Measurements from ENCODE around the gene SLC43A1. TPM values are rescaled to one million over a fixed set of nuclear protein-coding genes. Genes with fewer than 3 reads are reported as not detected.

The SLC43A1 gene
- total RNA-seq, 1 experiment from 2014 or later: 11.8 TPM

GRCh38 chr11:57539342-57539741, 23.8 kb upstream of the SLC43A1 start:
- no peaks in the 10 kb centered on the region for H3K79me2 ChIP-seq (ENCODE audit: insufficient read depth, low read length)
- H3K4me3 ChIP-seq (replicated peaks in 1 of 2; ENCODE audit: low read depth in 1 of 2, low read length in 2 of 2): no peak overlapping the region
- ATAC-seq (no peak), DNase-seq (ENCODE audit: low read depth, low spot score) (no peak)
- ChIA-PET RAD21 (ENCODE audit: low non-redundant PET in 1 of 2, low total read pairs in 2 of 2, uncharacterized antibody in 2 of 2, unreplicated experiment in 2 of 2) (interaction anchor here in 1 of 2 experiments (0.6 kb wide), 1 partner anchor 9 kb away, joined by 3 read pairs; no protein-coding TSS in a partner anchor), CTCF (interaction anchor here (0.5 kb wide), 1 partner anchor 29 kb away, joined by 4 read pairs; no protein-coding TSS in a partner anchor), POLR2A (no interaction called here)
- intact Hi-C loops (cut with micrococcal nuclease): no loop called here
- H3K9ac ChIP-seq (ENCODE audit: low read length): no peak overlapping the region
- no peaks in the 10 kb centered on the region; a peak in 1 of 4 replicates for H3K4me1 ChIP-seq (ENCODE audit: control insufficient read depth in 1 of 2, insufficient read depth in 2 of 2, low read length in 2 of 2)
- H4K20me1 ChIP-seq (ENCODE audit: insufficient read depth): no peaks in the 10 kb centered on the region
- no TSS peak for BruUV-seq (replicated peaks)
- no peaks in the 10 kb centered on the region for H3K27me3 ChIP-seq (ENCODE audit: insufficient read depth, low read length)
- H3K36me3 ChIP-seq (ENCODE audit: control insufficient read depth in 1 of 2, insufficient read depth in 2 of 2, low read length in 2 of 2): no peaks in the 10 kb centered on the region
- H2AFZ ChIP-seq (ENCODE audit: low read depth, low read length, poor library complexity, severe bottlenecking): no peak overlapping the region
- no peaks in the 10 kb centered on the region for H3K9me2 ChIP-seq (ENCODE audit: insufficient read depth)
- H3K27ac ChIP-seq (ENCODE audit: low read depth, low read length): no peak overlapping the region
- TF ChIP-seq SP1 (IDR thresholded peaks at IDR 0.05; ENCODE audit: low read depth) (no peak), ELF1 (IDR thresholded peaks at IDR 0.05; ENCODE audit: borderline replicate concordance, low read depth) (no peak), ATF3 (IDR thresholded peaks at IDR 0.05) (no peak), ZBTB33 (IDR thresholded peaks at IDR 0.05; ENCODE audit: extremely low read depth, insufficient replicate concordance, low read length) (no peak), ZFX (IDR thresholded peaks at IDR 0.05) (no peak), CBX3 (IDR thresholded peaks at IDR 0.05; ENCODE audit: low read depth) (no peak), CTCF (IDR thresholded peaks at IDR 0.05 in 2 of 3, conservative IDR thresholded peaks at IDR 0.05 in 1 of 3; ENCODE audit: borderline replicate concordance in 1 of 3, insufficient read depth in 1 of 3, low read depth in 2 of 3, low read length in 2 of 3) (no peak), EGR1 (IDR thresholded peaks at IDR 0.05; ENCODE audit: low read depth) (no peak), FOSL1 (IDR thresholded peaks at IDR 0.05; ENCODE audit: low read depth) (no peak)
- no peak overlapping the region for H3K4me2 ChIP-seq (ENCODE audit: low read length)
- H3K9me3 ChIP-seq (ENCODE audit: control insufficient read depth in 1 of 2, insufficient read depth in 1 of 2, low read depth in 1 of 2, low read length in 2 of 2): no peaks in the 10 kb centered on the region
